Peyer's patch (tissue), 4 donors: ENCODE results near the gene TSEN54.

Experiments used
- POLR2A ChIP-seq, 2 donors: fragments of 450-650 bp; IDR thresholded peaks; one replicate each; pipeline ENCODE4 v1.5.1; 2017; ENCODE audit warnings: antibody characterized with exemption in 2 of 2, mild to moderate bottlenecking in 2 of 2, moderate library complexity in 2 of 2
- TF ChIP-seq, protein P1 (sequence below), 6 experiments: fragments of 450-650 bp in 4 of 6; fragments of 200-600 bp in 2 of 6; sonication (generic) in 1 of 6; IDR thresholded peaks; one replicate each; pipeline ENCODE4 v1.5.1; 2017 to 2019; ENCODE audit warnings: antibody characterized with exemption in 6 of 6, mild to moderate bottlenecking in 3 of 6, moderate library complexity in 1 of 6

DNA sequence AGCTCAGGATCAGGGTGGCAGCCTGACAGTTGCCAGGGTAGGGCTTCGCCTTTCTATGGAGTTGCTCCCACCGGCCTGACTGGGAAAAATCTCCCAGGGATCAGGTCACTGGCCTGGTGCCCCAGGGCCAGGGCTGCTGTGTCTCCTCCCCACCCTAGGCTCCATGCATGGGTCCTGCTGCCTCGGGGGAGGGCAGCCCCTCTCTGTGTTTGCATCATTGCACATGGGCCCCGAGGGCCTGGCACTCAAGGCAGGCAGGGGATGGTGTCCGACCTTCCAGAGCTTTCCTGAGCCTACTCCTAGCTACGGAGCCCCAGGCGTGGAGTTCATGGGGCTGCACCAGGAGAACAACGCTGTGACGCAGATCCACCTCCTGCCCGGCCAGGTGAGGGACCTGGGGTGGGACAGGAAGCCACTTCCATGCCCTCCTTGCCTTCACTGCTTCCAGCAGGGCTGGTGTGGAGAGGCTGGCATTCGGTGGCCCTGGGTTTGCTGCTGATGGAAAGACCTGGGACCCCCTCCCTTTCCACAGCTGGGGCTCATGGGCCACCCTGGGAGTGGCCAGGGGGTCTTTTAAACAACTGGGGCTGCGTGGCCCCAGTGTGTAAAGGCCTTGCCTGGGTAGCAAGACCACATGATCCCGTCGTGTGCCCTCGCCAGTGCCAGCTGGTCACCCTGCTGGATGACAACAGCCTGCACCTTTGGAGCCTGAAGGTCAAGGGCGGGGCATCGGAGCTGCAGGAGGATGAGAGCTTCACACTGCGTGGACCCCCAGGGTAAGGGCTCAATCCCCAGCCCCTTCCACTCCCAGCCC lies 41.7 kb downstream of the TSEN54 start:
- peak in 1 of 2 donors; percentile 12 for TF ChIP-seq POLR2A (IDR thresholded peaks at IDR 0.05)
- TF ChIP-seq, protein P1, sequence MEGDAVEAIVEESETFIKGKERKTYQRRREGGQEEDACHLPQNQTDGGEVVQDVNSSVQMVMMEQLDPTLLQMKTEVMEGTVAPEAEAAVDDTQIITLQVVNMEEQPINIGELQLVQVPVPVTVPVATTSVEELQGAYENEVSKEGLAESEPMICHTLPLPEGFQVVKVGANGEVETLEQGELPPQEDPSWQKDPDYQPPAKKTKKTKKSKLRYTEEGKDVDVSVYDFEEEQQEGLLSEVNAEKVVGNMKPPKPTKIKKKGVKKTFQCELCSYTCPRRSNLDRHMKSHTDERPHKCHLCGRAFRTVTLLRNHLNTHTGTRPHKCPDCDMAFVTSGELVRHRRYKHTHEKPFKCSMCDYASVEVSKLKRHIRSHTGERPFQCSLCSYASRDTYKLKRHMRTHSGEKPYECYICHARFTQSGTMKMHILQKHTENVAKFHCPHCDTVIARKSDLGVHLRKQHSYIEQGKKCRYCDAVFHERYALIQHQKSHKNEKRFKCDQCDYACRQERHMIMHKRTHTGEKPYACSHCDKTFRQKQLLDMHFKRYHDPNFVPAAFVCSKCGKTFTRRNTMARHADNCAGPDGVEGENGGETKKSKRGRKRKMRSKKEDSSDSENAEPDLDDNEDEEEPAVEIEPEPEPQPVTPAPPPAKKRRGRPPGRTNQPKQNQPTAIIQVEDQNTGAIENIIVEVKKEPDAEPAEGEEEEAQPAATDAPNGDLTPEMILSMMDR (IDR thresholded peaks at IDR 0.05): no peak
